GM18861 (cell line): ENCODE measurements around the gene EML1.

Source experiments
- ATAC-seq: cut with Tn5 transposase; IDR thresholded peaks from one replicate; pipeline ENCODE4 v1.9.1; 2021; ENCODE audit not compliant: unreplicated experiment

The EML1 gene

DNA sequence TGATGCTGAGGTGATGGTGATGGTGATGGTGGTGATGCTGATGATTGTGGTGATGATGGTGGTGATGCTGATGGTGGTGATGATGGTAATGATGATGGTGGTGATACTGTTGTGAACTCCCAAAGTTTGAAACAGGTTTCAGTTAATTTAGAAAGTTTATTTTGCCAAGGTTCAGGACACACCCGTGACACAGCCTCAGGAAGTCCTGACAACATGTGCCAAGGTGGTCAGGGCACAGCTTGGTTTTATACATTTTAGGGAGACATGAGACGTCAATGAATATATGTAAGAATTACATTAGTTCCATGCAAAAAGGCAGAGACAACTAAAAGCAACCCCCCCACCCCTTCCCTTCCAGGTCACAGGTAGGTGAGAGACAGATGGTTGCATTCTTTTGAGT, 159.2 kb downstream of the EML1 start:
- no peak for ATAC-seq

DNA sequence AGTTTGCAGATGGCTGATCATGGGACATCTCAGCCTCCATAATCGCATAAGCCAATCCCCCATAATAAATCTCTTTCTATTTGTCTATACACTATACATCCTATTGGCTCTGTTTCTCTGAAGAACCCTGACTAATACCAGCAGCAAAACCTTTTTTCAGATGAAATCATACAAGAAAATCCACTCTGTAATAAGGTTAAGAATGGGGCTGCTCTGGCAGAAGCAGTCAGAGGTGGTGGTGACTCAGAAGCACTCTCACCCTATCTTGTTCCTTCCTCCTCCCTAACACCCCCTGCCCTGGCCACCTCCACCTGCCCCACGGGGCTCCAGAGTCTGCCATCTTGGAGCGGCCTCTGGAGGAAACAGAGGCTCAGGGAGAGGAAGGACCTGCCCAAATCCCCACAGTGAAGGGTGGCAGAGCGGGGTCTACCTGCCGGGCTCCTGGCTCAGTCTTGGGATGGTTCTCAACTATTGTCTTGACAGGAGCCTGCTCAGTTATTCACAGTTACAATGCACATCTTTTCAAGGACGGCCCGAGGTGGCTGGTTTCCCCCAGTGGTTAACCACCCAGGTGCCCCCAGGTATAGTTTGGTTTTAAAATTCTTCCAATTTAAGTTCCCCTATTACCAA, 162.7 kb downstream of the EML1 start:
- no peak for ATAC-seq

DNA sequence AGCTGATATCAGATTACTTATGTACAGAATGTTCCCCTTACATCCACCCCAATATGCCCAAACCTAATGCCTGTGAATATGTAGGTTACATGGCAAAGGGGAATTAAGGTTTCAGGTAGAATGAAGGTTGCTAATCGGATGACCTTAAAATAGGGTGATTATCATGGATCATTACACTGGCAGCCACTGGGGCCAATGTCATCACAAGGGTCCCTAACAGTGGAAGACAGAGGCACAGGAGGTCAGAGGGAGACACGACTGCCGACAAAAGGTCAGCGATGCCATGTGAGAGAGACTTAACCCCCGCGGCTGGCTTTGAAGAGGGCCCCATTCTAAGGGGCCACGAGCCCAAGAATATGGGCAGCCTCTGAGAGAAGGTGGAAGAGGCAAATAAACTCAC, 165.2 kb downstream of the EML1 start:
- ATAC-seq = no peak

DNA sequence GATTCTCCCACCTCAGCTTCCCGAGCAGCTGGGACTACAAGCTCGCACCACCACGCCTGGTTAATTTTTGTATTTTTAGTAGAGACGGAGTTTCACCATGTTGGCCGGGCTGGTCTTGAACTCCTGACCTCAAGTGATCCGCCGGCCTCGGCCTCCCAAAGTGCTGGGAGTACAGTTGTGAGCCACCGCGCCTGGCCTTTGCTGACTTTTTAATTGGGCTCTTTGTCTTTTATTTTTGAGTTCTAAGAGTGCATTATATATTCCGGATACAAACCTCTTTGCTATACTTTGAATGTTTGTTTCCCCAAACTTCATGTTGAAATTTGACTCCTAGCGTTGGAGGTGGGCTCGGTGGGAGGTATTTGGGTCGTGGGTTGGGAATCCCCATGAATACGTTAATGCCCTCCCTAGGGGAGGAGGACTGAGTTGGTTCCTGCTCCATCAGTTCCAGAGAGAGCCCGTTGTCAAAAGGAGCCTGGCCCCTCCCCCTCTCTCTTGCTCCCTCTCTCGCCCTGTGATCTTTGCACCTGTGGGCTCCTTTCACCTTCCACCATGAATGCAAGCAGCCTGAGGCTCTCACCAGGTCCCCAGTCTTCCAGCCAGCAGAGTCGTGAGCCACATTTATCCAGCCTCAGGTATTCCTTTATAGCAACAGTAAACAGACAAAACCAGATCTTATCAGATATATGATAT, 168.8 kb downstream of the EML1 start:
- ATAC-seq = no peak

DNA sequence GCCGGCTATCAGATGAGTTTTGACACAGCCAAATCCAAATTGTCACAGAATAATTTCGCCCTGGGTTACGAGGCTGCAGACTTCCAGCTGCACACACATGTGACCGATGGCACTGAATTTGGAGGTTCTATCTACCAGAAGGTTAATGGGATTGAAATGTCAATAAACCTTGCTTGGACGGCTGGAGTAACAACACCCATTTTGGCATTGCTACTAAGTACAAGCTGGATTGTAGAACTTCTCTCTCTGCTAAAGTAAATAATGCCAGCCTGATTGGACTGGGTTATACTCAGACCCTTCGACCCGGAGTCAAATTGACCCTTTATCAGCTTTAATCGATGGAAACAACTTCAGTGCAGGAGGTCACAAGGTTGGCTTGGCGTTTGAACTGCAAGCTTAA, 171.8 kb downstream of the EML1 start:
- ATAC-seq = no peak

DNA sequence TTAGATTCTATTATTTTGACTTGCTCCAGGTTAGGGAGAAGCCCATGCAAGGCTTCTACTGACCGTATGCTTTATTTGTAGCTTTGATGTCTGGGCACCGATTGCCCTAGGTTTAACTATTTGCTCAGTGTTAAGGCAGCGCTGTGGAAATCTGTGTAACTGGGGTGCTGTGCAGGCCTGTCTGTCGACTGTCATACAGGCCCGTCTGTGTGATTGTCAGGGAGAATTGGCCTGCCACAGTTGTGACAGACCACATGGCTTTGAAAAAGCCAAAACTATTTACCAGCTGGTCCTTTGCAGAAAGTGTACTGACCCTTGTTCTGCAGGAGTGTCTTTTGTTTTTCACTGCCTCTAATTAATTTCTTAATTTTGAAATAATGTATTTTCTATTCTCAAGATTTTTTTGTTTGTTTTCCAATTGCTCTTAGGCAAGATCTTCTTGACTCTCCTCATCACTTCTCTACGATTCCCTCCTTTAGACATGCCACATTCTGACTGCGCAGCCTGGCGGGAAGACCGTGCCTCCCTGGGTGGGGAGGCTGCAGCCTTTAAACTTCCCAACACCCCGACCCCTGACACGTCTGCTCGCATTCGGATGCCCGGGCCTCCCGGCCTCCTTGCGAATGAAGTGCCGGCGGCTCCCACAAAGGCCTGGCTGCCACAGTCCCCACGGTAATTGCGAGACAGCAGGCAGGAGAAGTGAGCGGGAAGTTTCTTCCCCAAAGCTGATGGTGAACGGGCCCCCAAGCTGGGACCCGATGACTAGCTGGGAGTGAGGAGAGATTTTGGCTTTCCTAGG, 173.0 kb downstream of the EML1 start:
- no peak for ATAC-seq

DNA sequence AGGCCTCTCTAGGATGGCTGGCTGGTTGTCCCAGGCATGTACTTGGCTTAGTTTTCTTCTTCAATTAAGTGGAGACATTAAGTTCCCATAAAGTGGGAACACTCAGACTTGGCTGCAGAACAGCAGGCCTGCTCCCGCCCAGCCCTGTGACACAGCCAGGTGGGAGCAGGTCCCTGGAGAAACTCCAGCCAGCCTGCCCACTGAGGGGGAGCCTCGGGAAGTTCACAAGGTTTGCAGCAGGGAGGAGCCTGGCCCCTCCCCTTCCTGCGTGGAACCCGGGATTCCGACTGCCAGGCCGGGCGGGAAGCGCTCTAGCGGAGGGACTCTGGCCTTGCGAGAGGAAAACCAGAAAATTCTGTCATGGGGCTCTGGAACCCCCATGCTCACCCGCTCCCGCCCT, 173.7 kb downstream of the EML1 start:
- no peak for ATAC-seq

DNA sequence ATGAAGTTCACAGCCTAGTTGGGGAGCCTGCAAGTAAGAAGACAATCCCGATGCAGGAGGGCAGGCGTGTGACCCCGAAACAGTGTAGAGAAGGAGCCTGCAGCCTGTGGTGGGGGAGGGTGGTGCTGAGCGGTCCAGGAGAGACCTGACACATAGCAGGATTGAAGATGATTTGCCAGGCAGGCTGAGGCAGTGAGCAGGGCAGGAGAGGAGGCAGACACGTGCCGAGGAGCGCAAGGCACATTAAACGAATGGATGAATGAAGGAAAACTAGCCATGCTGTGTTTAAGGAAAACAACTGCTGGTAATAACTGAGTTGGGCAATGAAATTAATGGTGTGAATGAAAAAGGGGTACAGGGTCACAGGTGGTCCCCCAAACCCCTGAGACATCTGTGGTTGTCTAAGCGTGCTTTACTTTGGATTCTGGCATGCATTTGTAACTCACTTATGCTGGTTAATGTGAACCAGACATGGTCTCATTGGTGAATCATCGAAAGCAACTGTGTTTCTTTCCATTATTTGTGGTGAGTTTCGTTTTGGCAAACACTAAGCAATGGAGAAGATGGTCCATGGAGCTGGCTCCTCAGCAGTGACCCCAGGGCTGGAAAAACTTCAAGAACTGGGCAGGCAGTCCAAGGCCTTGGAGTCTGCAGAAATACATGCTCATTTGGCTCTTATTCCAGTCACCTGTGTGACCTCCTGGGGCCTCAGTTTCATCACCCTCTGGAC, 175.1 kb downstream of the EML1 start:
- ATAC-seq = no peak

DNA sequence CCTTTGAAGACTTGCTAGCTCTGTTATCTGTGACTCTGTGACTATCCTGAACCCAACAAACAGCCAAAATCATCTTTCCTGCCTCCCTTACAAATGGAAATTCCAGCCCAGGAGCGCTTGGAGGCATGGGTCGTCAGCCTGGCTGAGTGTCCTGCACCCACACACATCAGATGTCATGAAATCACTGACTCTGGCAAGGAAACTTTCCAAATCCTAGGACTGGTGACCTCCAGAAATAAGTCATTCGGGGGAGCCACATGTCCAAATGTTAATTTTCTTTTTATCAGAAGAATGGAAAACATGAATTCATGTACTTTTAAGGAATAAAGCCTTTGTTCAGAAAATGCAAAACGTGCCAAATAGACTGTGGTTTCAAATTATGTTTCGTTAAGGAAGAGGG, 175.7 kb downstream of the EML1 start:
- ATAC-seq = no peak

DNA sequence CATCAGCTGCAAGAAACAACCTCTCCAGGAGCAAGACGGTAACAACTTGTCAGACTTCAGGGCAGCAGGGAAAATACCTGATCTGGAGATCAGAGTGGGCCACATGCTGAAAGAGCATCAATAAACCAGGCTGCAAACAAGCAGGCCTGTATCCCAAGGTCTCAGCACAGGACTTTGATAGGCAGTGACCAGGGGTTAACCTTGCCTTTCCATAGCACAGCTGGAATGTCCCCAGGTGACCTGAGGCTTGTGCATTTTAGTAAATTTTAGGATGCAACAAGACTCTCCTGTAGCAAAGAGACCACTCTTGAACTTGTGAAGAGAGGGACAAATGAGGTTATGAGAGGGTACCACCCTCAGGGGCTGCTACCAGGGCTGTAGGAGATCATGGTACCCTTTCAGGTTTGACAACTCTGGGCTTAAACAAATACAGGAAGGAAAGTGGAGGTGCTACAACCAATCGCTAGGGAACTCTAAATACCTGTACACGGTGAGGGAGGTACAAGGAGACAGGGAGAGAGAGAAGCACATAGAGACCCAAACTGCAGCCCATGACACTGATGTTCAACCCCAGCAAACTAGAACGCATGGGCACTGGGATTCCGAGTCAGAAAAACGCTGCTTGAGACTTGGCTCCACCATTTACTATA, 176.6 kb downstream of the EML1 start:
- ATAC-seq = no peak

DNA sequence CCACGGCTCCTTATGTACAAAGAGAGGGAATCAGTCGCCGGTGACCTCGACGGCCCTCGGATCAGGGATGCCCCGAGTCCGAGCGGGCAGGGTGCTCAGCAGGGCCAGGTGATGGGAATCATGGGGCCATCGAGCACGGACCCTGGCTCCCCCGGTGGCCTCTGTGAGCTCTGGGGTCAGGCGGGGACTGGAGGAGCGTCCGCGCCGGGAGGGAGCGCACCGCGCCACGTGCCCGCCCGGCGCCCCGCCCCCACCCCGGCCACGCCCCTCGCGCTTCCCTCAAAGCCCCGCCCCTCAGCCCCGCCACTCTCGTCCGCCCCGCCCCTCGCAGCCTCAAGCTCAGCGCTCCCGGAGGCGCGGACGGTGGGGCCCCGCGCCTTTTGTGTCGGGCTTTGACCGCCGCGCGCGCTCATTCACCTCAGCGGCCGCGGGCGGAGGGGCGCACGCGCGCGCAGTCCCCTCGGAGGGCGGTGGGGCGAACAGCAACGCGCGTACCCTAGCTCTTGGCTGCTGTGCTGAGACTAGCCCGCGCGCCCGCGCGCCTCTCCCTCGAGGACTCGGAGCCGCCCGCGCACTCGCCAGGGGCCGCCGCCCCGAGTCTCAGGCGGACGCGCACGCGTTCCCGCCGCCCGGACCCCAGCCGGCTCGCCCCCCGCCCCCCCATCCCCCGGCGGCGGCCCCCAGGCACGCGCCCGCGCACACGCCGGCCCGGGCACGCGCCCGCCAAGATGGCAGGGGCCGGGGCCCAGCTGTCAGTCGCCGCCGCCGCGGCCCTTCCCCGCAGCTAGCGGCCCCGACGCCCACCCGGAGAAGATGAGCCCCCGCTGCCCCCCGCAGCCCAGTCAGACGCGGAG, 178.1 kb downstream of the EML1 start:
- no peak for ATAC-seq

DNA sequence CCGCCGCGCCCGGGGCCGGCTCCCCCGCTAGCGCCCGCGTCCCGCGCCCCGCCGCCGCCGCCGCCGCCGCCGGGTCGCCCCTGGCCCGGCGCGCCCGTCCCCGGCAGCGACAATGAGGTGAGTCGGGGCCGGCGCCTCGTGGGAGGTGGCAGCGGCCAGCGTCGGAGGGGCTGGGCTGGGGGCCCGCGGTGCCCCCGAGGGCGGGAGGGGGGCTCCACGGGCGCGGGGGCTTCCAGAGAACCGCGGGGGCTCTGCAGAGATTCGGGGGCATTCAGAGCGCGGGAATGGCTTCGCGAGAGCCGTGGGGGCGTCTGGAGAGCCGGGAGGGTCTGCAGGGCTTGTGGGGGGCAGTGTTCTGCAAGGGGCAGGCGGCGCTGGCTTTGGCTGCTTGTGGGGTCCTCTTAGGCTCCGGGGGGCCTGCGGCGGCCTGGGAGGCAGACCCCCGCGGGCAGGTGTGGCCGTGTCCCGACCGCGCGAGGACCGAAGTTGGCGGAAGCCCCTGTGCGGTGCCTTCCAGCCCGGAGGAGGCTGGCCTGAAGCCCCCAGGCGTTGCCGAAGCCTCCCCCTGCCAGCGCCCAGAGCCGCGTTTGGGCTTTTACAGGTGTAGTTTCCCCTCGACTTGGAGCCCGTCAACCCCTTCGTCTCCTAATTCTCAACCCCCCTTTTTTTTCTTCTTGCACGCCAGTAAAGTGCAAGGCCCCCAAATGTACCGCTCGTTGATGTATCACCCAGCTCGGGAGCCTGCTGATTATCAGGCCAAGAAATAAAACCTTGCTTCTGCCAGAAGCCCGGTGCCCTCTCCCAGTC, 178.9 kb downstream of the EML1 start:
- ATAC-seq = no peak

DNA sequence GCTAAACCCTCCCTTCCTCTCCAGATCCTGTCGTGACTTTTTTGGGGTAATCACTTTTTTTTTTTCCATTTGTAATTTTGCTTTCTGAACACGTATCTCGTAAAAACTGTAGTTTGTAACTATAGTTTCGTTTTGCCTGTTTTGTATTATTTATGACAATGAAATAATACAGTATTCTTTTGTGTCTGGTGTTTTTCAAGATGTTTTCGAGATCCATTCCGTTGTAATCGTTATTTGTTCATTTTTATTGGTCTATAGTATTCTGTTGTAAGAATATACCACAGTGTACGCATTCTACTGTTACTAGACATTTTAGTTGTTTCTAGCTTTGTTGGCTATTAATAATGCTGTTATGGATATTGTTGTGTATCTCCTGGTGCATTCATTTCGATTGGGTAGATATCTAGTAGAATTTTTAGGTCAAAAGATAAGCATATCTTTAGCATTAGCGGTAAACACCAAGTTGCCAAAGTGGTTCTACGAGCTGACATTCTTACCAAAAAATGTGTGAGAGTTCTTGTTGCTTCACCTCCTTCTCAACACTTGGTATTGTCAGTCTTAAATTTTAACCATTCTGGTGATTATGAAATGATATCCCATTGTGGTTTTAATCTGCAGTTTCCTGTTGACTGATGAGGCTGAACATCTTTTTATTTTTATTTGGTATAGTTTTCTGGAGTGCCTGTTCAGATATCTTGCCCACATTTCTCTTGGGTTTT, 179.7 kb downstream of the EML1 start:
- no peak for ATAC-seq

DNA sequence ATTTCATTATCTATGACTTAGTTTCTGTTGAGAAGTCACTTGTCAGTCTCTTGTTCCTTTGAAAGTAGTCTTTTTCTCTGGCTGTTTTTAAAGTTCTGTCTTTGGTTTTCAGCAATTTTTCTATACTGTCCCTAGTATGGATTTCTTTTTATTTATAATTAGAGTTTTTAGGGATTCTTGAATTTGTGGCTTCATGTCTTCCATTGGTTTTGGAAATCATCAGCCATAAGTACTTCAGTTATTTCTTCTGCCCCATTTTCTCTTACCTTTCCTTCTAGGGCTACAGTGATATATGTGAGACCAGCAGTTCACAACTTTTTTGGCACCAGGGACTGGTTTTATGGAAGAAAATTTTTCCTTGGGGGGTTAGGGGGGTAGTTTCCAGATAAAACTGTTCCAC, 182.0 kb downstream of the EML1 start:
- ATAC-seq = no peak

DNA sequence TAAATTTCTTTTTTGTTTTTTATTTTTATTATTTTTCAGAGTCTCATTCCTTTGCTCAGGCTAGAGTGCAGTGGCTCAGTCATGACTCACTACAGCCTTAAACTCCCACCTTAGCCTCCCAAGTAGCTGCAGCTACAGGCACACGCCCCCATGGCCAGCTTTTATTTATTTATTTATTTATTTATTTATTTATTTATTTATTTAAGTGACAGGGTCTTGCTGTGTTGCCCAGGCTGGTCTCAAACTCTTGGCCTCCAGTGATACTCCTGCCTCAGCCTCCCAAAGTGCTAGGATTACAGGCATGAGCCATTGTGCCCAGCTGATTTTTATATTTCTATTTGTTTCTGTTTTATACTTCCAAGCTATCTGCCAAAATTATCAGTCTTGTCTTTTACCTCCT, 182.8 kb downstream of the EML1 start:
- ATAC-seq = no peak

DNA sequence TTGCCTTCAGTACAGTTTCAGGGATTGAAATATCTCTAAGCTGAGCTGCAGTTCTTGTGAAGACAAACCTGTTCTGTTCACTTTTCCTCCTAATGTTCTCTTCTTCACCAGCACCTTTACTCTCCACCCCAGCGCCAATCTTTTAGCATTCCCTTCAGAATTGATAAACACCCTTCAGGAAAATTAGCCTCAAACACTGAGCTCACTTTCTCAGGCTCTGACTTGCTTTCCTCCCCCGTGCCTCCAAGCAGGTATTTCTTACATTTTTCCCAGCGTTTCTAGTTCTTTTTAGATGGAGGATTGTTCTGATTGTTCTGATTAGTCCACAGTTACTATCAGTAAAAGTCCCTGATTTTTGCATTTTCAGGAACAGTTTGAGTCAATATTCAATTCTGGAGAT, 183.5 kb downstream of the EML1 start:
- ATAC-seq = no peak

DNA sequence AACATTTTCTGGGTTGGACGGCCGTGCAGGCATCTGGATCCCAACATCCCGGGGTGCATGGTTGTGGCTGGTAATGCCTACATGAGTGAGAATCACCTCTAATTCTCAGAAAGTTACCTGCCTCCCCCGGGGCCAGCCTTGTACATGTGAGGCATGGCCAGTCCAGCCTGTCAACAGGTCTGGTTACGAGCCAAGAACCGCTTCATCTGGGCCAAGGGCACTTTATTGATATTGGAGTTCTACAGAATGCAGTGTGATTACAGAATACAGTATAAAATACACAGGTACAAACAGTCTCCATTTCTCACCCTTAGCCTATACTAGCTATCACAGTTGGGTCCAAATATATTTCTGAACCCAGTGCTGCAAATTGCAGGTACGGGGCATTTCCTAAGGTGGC, 187.1 kb downstream of the EML1 start:
- ATAC-seq = no peak

DNA sequence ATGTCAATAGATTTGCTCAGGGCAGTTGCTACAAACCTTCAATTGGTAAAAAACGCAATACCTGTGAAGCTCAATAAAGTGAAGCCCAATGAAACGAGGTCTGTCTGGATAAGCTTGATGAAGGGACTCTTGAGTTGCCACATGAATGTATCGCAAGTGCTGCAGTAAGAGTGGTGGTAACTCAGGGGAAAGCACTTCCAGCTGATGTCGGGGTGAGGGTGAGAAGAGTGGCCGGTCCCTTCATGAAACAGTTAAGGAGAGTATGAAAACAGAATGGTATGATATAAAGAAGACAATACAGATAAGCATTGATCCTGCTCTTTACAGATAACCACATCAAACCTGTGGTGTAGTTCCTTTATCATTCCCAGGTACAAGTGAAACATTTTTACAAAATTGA, 188.6 kb downstream of the EML1 start:
- no peak for ATAC-seq
